NCI-H187 (cell line): ENCODE results near the gene PRSS35.
"Not testable (repeated sequence)": the region's sequence is repeated elsewhere in the genome, so short reads cannot be mapped to it uniquely, and the experiment has no call there.

Source experiments
- DNase-seq, 2 experiments: peaks; one replicate each; lab custom pipeline; 2025; lab: John Stamatoyannopoulos, UW

The PRSS35 gene

GRCh38 chr6:83518816-83519480, 6.6 kb downstream of the PRSS35 start:
- no peak for DNase-seq

- no peak for DNase-seq
These were observed 23.8 kb downstream of the PRSS35 start for GRCh38 chr6:83536034-83536646.

- DNase-seq, result no peak
These were observed 24.6 kb downstream of the PRSS35 start for GRCh38 chr6:83536647-83537589.

- no peak for DNase-seq
These were observed 27.3 kb downstream of the PRSS35 start for GRCh38 chr6:83539678-83540077.

GRCh38 chr6:83546636-83547035, 34.3 kb downstream of the PRSS35 start:
- DNase-seq, result no peak

GRCh38 chr6:83550482-83550881, 38.1 kb downstream of the PRSS35 start:
- not testable (repeated sequence) for DNase-seq

GRCh38 chr6:83551748-83552147, 39.4 kb downstream of the PRSS35 start:
- not testable (repeated sequence) for DNase-seq

GRCh38 chr6:83556871-83557270, 44.5 kb downstream of the PRSS35 start:
- DNase-seq, result no peak

- no peak for DNase-seq
These were observed 46.6 kb downstream of the PRSS35 start for GRCh38 chr6:83558975-83559374.

GRCh38 chr6:83571663-83572185, 59.4 kb downstream of the PRSS35 start:
- DNase-seq, result not testable (repeated sequence)

- no peak for DNase-seq
These were observed 62.4 kb downstream of the PRSS35 start for GRCh38 chr6:83574783-83575182.
